Measurements from ENCODE around the gene IL17B.

- TF ChIP-seq CTCF (conservative IDR thresholded peaks at IDR 0.05; ENCODE audit: low read depth in 2 of 2) (no peak), CREB1 (CRISPR knock-in tag; IDR thresholded peaks at IDR 0.05; ENCODE audit: low read depth) (no peak), REST (IDR thresholded peaks at IDR 0.05; ENCODE audit: unreplicated experiment) (no peak)
These were observed 29.4 kb upstream of the IL17B start for GRCh38 chr5:149408252-149409099.

Measured in GM23338 (cell line).